Measurements from ENCODE around the gene FOXQ1. TPM values are rescaled to one million over a fixed set of nuclear protein-coding genes. Genes with fewer than 3 reads are reported as not detected.
"Not testable (repeated sequence)": the region's sequence is repeated elsewhere in the genome, so short reads cannot be mapped to it uniquely, and the experiment has no call there.

Gene FOXQ1
- total RNA-seq, 2 donors from 2014 or later, result not detected

- ATAC-seq, result no peak
- Mint-ChIP-seq H3K9me3 (peaks cover 7% of the 10 kb centered on the region), H3K36me3 (peaks cover 24% of the 10 kb centered on the region), H3K4me1 (ENCODE audit: low read depth in 2 of 2) (no peaks in the 10 kb centered on the region), H3K4me3 (no peak overlapping the region), H3K27ac (no peak overlapping the region), H3K27me3 (peaks cover 39 to 55% of the 10 kb centered on the region in 2 donors)
- no peak for DNase-seq (ENCODE audit: low spot score)
Observed at GRCh38 chr6:1346101-1346500, 34.2 kb downstream of the FOXQ1 start.

DNA sequence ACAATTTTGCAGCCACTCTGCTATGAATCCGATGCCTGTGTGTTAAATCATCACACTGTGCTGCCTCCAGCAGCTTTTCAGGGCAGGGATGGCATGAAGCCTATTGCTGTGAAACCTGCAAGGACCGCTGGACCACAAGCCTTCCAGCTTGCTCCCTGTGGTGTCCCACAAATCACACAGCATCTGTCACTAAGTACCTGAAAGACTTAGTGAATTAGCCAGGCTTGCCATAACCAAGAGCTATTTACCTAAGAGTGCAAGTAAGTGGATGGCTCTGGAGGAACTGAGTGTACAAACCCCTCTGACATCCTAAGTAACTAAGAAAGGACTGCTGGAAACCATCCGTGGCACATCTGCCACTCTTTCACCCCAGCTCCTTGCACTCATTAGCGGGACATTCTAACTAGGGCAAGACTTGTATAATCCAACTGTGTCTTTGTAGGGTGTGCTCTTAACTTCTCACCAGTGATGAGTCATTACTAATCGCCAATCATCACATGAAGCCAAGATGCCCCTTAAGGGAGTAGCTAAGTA lies 34.7 kb downstream of the FOXQ1 start:
- no peak for ATAC-seq
- peaks cover 30% of the 10 kb centered on the region for H3K36me3 Mint-ChIP-seq
- DNase-seq (ENCODE audit: low spot score), result no peak
- H3K9me3 Mint-ChIP-seq, result peaks cover 7% of the 10 kb centered on the region
- H3K27me3 Mint-ChIP-seq, result peaks cover 34 to 55% of the 10 kb centered on the region in 2 donors
- H3K4me3 Mint-ChIP-seq, result no peak overlapping the region
- H3K4me1 Mint-ChIP-seq (ENCODE audit: low read depth in 2 of 2), result no peaks in the 10 kb centered on the region
- no peak overlapping the region for H3K27ac Mint-ChIP-seq

- DNase-seq (ENCODE audit: low spot score) (no peak), ATAC-seq (no peak)
- H3K27me3 Mint-ChIP-seq, result peaks cover 33 to 51% of the 10 kb centered on the region in 2 donors
- H3K4me3 Mint-ChIP-seq, result no peak overlapping the region
- no peaks in the 10 kb centered on the region for H3K4me1 Mint-ChIP-seq (ENCODE audit: low read depth in 2 of 2)
- peaks cover 33% of the 10 kb centered on the region for H3K36me3 Mint-ChIP-seq
- H3K9me3 Mint-ChIP-seq, result peaks cover 11% of the 10 kb centered on the region
- no peak overlapping the region for H3K27ac Mint-ChIP-seq
Observed at GRCh38 chr6:1347161-1347560, 35.3 kb downstream of the FOXQ1 start.

DNA sequence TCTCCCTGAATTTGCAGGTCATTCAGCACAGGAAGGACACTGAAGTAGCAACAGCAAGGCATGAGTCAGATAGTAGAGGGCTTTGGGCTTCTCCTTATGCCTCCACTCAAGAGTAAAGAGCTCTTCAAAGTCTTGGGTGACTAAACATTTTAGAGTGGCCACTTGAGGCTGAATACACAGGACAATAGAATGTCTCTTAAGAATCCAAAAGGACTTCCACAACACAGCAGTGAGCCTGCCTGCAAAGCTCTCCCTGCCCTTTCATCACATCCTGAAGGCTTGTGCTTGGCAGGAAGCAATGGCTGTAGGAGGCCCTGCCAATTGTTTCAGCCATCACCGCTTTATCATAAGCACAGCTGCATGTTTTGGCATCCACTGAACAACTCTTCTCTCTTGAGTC lies 36.8 kb downstream of the FOXQ1 start:
- Mint-ChIP-seq H3K27me3 (peaks cover 35 to 52% of the 10 kb centered on the region in 2 donors), H3K4me3 (no peak overlapping the region), H3K9me3 (peaks cover 9% of the 10 kb centered on the region), H3K27ac (no peak overlapping the region), H3K36me3 (peaks cover 33% of the 10 kb centered on the region), H3K4me1 (ENCODE audit: low read depth in 2 of 2) (no peaks in the 10 kb centered on the region)
- no peak for ATAC-seq
- no peak for DNase-seq (ENCODE audit: low spot score)

DNA sequence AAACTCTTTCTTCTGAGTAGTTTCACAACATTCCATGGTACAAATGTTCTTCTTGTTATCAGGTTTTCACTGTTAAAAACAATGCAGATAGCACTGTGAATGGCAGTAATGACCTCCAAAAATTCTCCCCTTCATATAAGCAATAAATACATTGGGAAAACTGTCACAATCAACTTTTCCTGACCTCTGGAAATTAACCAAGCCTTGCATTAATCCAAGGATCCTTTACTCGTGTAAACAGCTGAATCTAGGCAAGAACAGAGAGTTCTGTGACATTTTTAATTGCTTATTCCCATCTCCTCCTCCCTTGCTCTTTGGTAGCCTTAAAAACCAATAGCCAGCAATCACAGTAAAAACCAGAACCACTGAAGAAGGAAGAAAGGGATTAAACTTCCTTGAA lies 37.8 kb downstream of the FOXQ1 start:
- DNase-seq (ENCODE audit: low spot score) (no peak), ATAC-seq (no peak)
- H3K9me3 Mint-ChIP-seq, result peaks cover 7% of the 10 kb centered on the region
- H3K27me3 Mint-ChIP-seq, result peaks cover 33 to 52% of the 10 kb centered on the region in 2 donors
- no peaks in the 10 kb centered on the region for H3K4me1 Mint-ChIP-seq (ENCODE audit: low read depth in 2 of 2)
- H3K36me3 Mint-ChIP-seq, result peaks cover 25% of the 10 kb centered on the region
- no peak overlapping the region for H3K4me3 Mint-ChIP-seq
- no peak overlapping the region for H3K27ac Mint-ChIP-seq

DNA sequence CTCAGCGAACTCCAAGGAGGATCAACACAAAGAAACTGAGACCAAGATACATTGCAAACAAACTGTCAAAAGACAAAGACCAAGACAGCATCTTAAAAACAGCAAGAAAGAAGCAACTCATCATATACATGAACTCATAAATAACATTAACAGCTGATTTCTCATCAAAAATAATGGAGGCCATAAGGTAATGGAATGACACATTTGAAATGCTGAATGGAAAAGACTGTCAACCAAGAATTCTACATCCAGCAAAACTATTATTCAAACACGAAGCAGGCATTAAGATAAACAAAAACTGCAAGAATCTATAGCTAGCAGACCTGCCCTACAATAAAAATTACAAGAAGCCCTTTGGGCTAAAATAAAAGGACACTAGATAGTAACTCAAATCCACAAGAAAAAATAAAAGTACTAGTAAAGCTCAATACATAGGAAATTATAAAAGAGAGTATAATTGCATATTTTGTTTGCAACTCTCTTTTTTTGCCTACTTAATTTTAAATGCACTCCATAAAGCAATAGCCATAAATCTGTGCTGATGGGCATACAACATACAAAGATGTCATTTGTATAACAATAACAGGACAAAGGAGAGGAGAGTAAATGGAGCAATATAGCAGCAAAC lies 39.6 kb downstream of the FOXQ1 start:
- ATAC-seq, result no peak
- Mint-ChIP-seq H3K27me3 (peaks cover 31 to 53% of the 10 kb centered on the region in 2 donors), H3K27ac (no peak overlapping the region), H3K36me3 (peaks cover 21% of the 10 kb centered on the region), H3K4me3 (no peak overlapping the region), H3K4me1 (ENCODE audit: low read depth in 2 of 2) (no peaks in the 10 kb centered on the region), H3K9me3 (peaks cover 7% of the 10 kb centered on the region)
- DNase-seq (ENCODE audit: low spot score), result no peak

DNA sequence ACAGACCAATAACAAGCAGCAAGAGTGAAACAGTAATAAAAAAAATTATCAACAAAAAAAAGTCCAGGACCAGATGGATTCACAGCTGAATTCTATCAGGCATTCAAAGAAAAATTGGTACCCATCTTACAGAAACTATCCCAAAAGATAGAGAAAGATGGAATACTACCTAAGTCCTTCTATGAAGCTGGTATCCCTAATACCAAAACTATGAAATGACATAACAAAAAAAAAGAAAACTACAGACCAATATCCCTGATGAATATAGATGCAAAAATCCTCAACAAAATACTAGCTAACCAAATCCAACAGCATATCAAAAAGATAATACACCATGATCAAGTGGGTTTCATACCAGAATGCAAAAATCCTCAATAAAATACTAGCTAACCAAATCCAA lies 43.2 kb downstream of the FOXQ1 start:
- not testable (repeated sequence) for H3K9me3 Mint-ChIP-seq; H3K27ac Mint-ChIP-seq; ATAC-seq; DNase-seq (ENCODE audit: low spot score); H3K4me1 Mint-ChIP-seq (ENCODE audit: low read depth in 2 of 2); H3K4me3 Mint-ChIP-seq
- Mint-ChIP-seq H3K36me3 (peaks cover 21% of the 10 kb centered on the region), H3K27me3 (peaks cover 26 to 53% of the 10 kb centered on the region in 2 donors)

GRCh38 chr6:1361717-1362116 lies 49.8 kb downstream of the FOXQ1 start:
- H3K4me1 Mint-ChIP-seq (ENCODE audit: low read depth in 2 of 2); ATAC-seq; H3K36me3 Mint-ChIP-seq; H3K27ac Mint-ChIP-seq; DNase-seq (ENCODE audit: low spot score); H3K9me3 Mint-ChIP-seq; H3K4me3 Mint-ChIP-seq: not testable (repeated sequence)
- peaks cover 27 to 43% of the 10 kb centered on the region in 2 donors for H3K27me3 Mint-ChIP-seq

DNA sequence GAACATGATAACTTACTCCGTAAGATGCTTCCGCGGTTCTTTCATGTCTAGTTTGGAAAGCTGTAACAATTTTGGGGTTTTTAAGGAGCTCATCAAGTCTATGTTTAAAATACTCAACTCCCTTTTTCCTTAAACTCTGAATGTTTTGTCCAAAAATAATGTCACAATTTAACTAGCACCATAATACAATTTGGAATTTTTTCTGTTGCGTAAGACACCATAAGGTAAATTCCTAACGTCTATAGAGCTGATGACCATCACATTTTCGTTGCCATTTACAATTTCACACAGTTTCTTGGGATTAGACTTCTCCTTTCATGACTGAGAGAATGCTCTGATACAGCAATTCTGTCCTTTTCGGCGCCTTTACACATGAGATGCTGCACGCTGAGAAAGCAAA lies 50.7 kb downstream of the FOXQ1 start:
- Mint-ChIP-seq H3K36me3 (no peaks in the 10 kb centered on the region), H3K27ac (no peak overlapping the region), H3K4me1 (ENCODE audit: low read depth in 2 of 2) (no peaks in the 10 kb centered on the region), H3K9me3 (no peaks in the 10 kb centered on the region), H3K27me3 (peaks cover 24 to 43% of the 10 kb centered on the region in 2 donors), H3K4me3 (no peak overlapping the region)
- DNase-seq (ENCODE audit: low spot score) (no peak), ATAC-seq (no peak)

DNA sequence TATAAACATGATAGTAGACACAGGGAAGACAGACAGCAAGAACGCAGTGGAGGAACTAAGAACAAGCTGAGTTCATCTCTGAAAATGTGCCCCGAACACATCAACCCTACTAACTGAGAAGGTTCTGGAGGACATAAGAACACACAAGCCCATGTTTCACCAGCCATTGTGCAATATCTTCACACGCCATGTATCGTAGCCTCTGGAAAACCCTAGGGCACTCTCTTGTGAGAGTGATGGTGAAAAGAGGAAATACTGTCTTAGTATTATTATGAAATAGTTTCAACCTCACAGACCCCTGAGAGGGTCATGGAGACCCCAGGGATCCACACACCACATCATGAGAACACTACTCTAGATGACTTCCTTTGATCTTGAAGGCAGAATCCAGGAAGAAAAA lies 51.4 kb downstream of the FOXQ1 start:
- Mint-ChIP-seq H3K27ac (no peak overlapping the region), H3K9me3 (no peaks in the 10 kb centered on the region), H3K4me3 (no peak overlapping the region), H3K4me1 (ENCODE audit: low read depth in 2 of 2) (no peaks in the 10 kb centered on the region), H3K27me3 (peaks cover 28 to 48% of the 10 kb centered on the region in 2 donors), H3K36me3 (no peaks in the 10 kb centered on the region)
- DNase-seq (ENCODE audit: low spot score) (no peak), ATAC-seq (no peak)

DNA sequence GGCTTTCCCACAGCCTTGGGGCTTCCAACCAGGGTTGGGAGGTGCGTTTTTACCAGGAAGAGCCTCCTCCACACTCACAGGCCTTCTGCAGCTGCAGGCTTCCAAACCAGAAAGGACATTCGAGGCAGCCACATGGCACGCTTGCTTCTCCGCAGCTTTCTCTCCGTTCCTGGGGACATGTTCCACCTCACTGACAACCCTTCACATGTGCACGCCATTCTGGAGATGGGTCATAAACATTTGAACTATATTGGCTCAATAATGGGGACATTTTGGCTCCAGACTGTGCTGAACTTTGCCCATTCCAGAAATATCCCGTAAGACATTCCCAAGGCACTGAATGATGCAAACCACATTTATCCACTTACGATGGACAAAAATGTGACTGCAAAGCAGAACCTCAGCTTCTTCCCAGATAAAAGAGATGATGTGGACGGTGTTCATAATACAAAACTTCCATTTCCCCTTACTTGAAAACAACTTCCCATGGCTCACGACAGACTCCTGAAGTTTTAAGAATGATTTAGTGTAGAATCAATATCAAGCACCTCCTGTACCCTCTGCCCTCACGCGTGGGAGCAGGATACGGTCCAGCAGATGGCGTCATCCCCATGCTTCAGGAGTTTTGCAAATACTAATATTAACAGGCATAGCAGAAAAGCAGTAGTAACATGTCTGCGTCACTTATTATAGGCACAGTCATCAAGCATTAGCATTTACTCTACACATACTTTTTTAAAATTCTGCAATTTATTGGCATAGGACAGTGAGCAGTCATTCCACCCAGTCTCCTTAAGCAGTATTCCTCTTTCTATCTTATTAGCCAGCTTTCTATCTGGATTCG lies 52.1 kb downstream of the FOXQ1 start:
- ATAC-seq, result no peak
- Mint-ChIP-seq H3K36me3 (no peaks in the 10 kb centered on the region), H3K27me3 (peaks cover 31 to 53% of the 10 kb centered on the region in 2 donors), H3K9me3 (no peaks in the 10 kb centered on the region), H3K4me3 (no peak overlapping the region), H3K4me1 (ENCODE audit: low read depth in 2 of 2) (no peaks in the 10 kb centered on the region), H3K27ac (no peak overlapping the region)
- DNase-seq (ENCODE audit: low spot score), result no peak

Other genes starting within 250 kb of the FOXQ1 start
- gene FOXF2, start 77.5 kb downstream of the FOXQ1 start, total RNA-seq, result not detected